NB4 (cell line): ENCODE data around the gene ACOXL.

Experiments used
- DNase-seq: peaks from one replicate; pipeline ENCODE4 v3.0.0; 2010; ENCODE audit warnings: low read depth
- H3K4me3 ChIP-seq: one replicate; pipeline ENCODE4 v1.5.1; 2011; ENCODE audit warnings: mild to moderate bottlenecking, low read depth, low read length, moderate library complexity
- CTCF ChIP-seq: IDR thresholded peaks from one replicate; pipeline ENCODE4 v1.5.1; 2012; ENCODE audit warnings: low read depth, low read length
- MAX ChIP-seq: IDR thresholded peaks from 2 replicates; pipeline ENCODE4 v1.6.1; 2011; ENCODE audit warnings: low read depth, low read length
- MYC ChIP-seq: IDR thresholded peaks from 2 replicates; pipeline ENCODE4 v1.6.1; 2011; ENCODE audit warnings: low read depth, low read length
- POLR2A ChIP-seq: IDR thresholded peaks from 2 replicates; pipeline ENCODE4 v1.6.1; 2011; ENCODE audit warnings: mild to moderate bottlenecking; ENCODE audit not compliant: insufficient read length; ENCODE audit errors: extremely low read depth

Gene ACOXL

GRCh38 chr2:110864176-110864575 is 131.8 kb downstream of the ACOXL start:
- H3K4me3 ChIP-seq, result no peak overlapping the region
- TF ChIP-seq CTCF, result no peak
- no peak for TF ChIP-seq POLR2A
- TF ChIP-seq MYC, result no peak
- no peak for TF ChIP-seq MAX
- no peak for DNase-seq

- DNase-seq, result no peak
- H3K4me3 ChIP-seq, result no peak overlapping the region
- no peak for TF ChIP-seq POLR2A
- no peak for TF ChIP-seq MAX
- no peak for TF ChIP-seq MYC
- no peak for TF ChIP-seq CTCF
Observed at GRCh38 chr2:110864731-110865130, 132.4 kb downstream of the ACOXL start.

- DNase-seq, result no peak
- H3K4me3 ChIP-seq, result no peak overlapping the region
Observed at GRCh38 chr2:110865188-110865587, 132.8 kb downstream of the ACOXL start.

GRCh38 chr2:110866045-110866444 is 133.7 kb downstream of the ACOXL start:
- no peak overlapping the region for H3K4me3 ChIP-seq
- no peak for DNase-seq
- TF ChIP-seq POLR2A, result no peak
- TF ChIP-seq MAX, result no peak

More at GRCh38 chr2:110865188-110865587, 132.8 kb downstream of the ACOXL start:
- TF ChIP-seq MYC, result no peak
- no peak for TF ChIP-seq MAX

GRCh38 chr2:110866466-110866865 is 134.1 kb downstream of the ACOXL start:
- TF ChIP-seq MAX (no peak), CTCF (no peak), POLR2A (no peak), MYC (no peak)
- peak; percentile 39 for DNase-seq
- no peak overlapping the region for H3K4me3 ChIP-seq

GRCh38 chr2:110867078-110867477 is 134.7 kb downstream of the ACOXL start:
- TF ChIP-seq POLR2A, result no peak
- no peak for TF ChIP-seq CTCF
- no peak for TF ChIP-seq MAX
- TF ChIP-seq MYC, result no peak
- no peak overlapping the region for H3K4me3 ChIP-seq
- DNase-seq, result no peak

- H3K4me3 ChIP-seq, result no peak overlapping the region
- no peak for DNase-seq
- TF ChIP-seq POLR2A (no peak), MAX (no peak), MYC (no peak), CTCF (no peak)
Observed at GRCh38 chr2:110868971-110869370, 136.6 kb downstream of the ACOXL start.
